IMR-90 (cell line): ENCODE data around the gene RBM34.

ENCODE experiments used
- BHLHE40 ChIP-seq: fragments of 150-350 bp; IDR thresholded peaks from 2 replicates; pipeline ENCODE4 v1.6.1; 2016; ENCODE audit warnings: mild to moderate bottlenecking, low read depth, low read length
- CTCF ChIP-seq: conservative IDR thresholded peaks from 2 replicates; pipeline ENCODE4 v1.5.1; 2012; ENCODE audit warnings: mild to moderate bottlenecking, low read depth, low read length, improper control_type of control experiment
- FOS ChIP-seq: fragments of 150-350 bp; IDR thresholded peaks from 2 replicates; pipeline ENCODE4 v1.6.1; 2016; ENCODE audit warnings: low read depth, low read length
- MAFK ChIP-seq: IDR thresholded peaks from 2 replicates; pipeline ENCODE4 v1.6.1; 2012; ENCODE audit warnings: low read depth, low read length, improper control_type of control experiment
- POLR2A ChIP-seq: IDR thresholded peaks from 2 replicates; pipeline ENCODE4 v1.6.1; 2012; ENCODE audit warnings: mild to moderate bottlenecking, low read depth, low read length
- RCOR1 ChIP-seq: IDR thresholded peaks from 2 replicates; pipeline ENCODE4 v1.6.1; 2012; ENCODE audit warnings: mild to moderate bottlenecking, low read length, improper control_type of control experiment; ENCODE audit not compliant: insufficient replicate concordance

- no peak for TF ChIP-seq CTCF
- TF ChIP-seq BHLHE40 = no peak
- TF ChIP-seq MAFK = no peak
- no peak for TF ChIP-seq POLR2A
- no peak for TF ChIP-seq RCOR1
- no peak for TF ChIP-seq FOS
These were observed 4.8 kb downstream of the RBM34 start for GRCh38 chr1:235156265-235156664.
